SK-N-MC (cell line): ENCODE results near the gene CAVIN3.

Experiments used
- EZH2 ChIP-seq: fragments of 200-600 bp; sonication (generic); IDR thresholded peaks from one replicate; pipeline ENCODE4 v1.6.1; 2017; ENCODE audit warnings: antibody characterized with exemption
- FOXP2 ChIP-seq: optimal IDR thresholded peaks from 2 replicates; pipeline ENCODE3; 2011; ENCODE audit warnings: mild to moderate bottlenecking, moderate library complexity; ENCODE audit not compliant: insufficient read depth; ENCODE audit errors: extremely low read length, control extremely low read depth
- POLR2AphosphoS5 ChIP-seq: IDR thresholded peaks from 2 replicates; pipeline ENCODE4 v1.6.1; 2012; ENCODE audit warnings: mild to moderate bottlenecking, low read depth, low read length, borderline replicate concordance

- TF ChIP-seq POLR2AphosphoS5 (no peak), EZH2 (no peak), FOXP2 (no peak)
Observed at GRCh38 chr11:6312106-6312505, 8.2 kb downstream of the CAVIN3 start.
